ENCODE data around the gene TMEM242.

Gene TMEM242

GRCh38 chr6:157287923-157288322, 35.4 kb downstream of the TMEM242 start:
- Histone ChIP-seq H3K27ac (ENCODE audit: poor library complexity, severe bottlenecking) (no peak overlapping the region), H3K4me1 (ENCODE audit: insufficient read depth, poor library complexity, severe bottlenecking) (no peaks in the 10 kb centered on the region), H3K4me3 (ENCODE audit: severe bottlenecking) (no peak overlapping the region), H3K27me3 (ENCODE audit: insufficient read depth, poor library complexity, severe bottlenecking) (no peaks in the 10 kb centered on the region), H3K9me3 (ENCODE audit: severe bottlenecking) (no peaks in the 10 kb centered on the region), H3K36me3 (ENCODE audit: low read depth) (peaks cover 14% of the 10 kb centered on the region)
- DNase-seq (ENCODE audit: low spot score) (no peak), ATAC-seq (ENCODE audit: low read depth) (no peak)
- TF ChIP-seq, protein P1, sequence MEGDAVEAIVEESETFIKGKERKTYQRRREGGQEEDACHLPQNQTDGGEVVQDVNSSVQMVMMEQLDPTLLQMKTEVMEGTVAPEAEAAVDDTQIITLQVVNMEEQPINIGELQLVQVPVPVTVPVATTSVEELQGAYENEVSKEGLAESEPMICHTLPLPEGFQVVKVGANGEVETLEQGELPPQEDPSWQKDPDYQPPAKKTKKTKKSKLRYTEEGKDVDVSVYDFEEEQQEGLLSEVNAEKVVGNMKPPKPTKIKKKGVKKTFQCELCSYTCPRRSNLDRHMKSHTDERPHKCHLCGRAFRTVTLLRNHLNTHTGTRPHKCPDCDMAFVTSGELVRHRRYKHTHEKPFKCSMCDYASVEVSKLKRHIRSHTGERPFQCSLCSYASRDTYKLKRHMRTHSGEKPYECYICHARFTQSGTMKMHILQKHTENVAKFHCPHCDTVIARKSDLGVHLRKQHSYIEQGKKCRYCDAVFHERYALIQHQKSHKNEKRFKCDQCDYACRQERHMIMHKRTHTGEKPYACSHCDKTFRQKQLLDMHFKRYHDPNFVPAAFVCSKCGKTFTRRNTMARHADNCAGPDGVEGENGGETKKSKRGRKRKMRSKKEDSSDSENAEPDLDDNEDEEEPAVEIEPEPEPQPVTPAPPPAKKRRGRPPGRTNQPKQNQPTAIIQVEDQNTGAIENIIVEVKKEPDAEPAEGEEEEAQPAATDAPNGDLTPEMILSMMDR (IDR thresholded peaks at IDR 0.05; ENCODE audit: poor library complexity, severe bottlenecking) = no peak

- DNase-seq (ENCODE audit: low spot score) (no peak), ATAC-seq (ENCODE audit: low read depth) (no peak)
- Histone ChIP-seq H3K36me3 (ENCODE audit: low read depth) (peaks cover 8% of the 10 kb centered on the region), H3K27ac (ENCODE audit: poor library complexity, severe bottlenecking) (no peak overlapping the region), H3K4me1 (ENCODE audit: insufficient read depth, poor library complexity, severe bottlenecking) (no peaks in the 10 kb centered on the region), H3K9me3 (ENCODE audit: severe bottlenecking) (no peaks in the 10 kb centered on the region), H3K27me3 (ENCODE audit: insufficient read depth, poor library complexity, severe bottlenecking) (no peaks in the 10 kb centered on the region), H3K4me3 (ENCODE audit: severe bottlenecking) (no peak overlapping the region)
- TF ChIP-seq, protein P1 (IDR thresholded peaks at IDR 0.05; ENCODE audit: poor library complexity, severe bottlenecking) = no peak
These were observed 36.0 kb downstream of the TMEM242 start for GRCh38 chr6:157287247-157287850.

GRCh38 chr6:157285422-157285779, 37.9 kb downstream of the TMEM242 start:
- TF ChIP-seq, protein P1 (IDR thresholded peaks at IDR 0.05; ENCODE audit: poor library complexity, severe bottlenecking) = no peak
- ATAC-seq (ENCODE audit: low read depth) (no peak), DNase-seq (ENCODE audit: low spot score) (no peak)
- H3K36me3 ChIP-seq (ENCODE audit: low read depth) = no peaks in the 10 kb centered on the region
- H3K4me3 ChIP-seq (ENCODE audit: severe bottlenecking) = no peak overlapping the region
- no peak overlapping the region for H3K27ac ChIP-seq (ENCODE audit: poor library complexity, severe bottlenecking)
- H3K9me3 ChIP-seq (ENCODE audit: severe bottlenecking) = no peaks in the 10 kb centered on the region
- H3K4me1 ChIP-seq (ENCODE audit: insufficient read depth, poor library complexity, severe bottlenecking) = no peaks in the 10 kb centered on the region
- H3K27me3 ChIP-seq (ENCODE audit: insufficient read depth, poor library complexity, severe bottlenecking) = no peaks in the 10 kb centered on the region

DNA sequence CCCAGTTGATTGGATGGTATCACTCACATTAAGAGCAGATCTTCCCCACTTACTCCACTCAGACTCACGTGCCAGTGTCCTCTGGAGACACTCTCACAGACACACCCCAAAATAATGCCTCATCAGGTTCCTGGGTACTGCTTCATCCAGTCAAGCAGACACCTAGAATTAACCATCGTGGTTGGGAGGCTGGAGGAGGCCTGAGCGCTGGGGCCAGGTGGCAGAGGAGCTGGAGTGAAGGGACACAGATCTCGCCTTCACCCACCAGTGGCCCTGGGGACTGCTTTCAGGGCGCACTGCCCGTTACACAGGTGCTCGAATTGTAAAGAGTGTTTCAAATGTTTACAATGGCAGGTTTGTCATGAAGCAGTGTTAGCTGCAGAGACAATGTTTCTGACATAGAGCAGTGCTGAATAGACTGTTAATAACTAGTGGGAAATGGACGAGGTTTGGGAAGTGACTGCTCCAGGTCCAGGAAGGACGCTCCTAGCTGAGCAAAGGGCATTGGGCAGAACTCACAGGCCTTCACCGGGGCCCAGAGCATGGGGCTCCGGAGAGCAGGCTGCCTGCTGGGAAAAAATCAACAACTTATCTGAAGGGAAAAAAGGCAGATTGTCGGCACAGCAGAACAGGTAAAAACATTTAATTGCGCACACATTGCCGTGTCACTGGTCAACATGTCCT, 38.4 kb downstream of the TMEM242 start:
- Histone ChIP-seq H3K36me3 (ENCODE audit: low read depth) (no peaks in the 10 kb centered on the region), H3K27me3 (ENCODE audit: insufficient read depth, poor library complexity, severe bottlenecking) (no peaks in the 10 kb centered on the region), H3K4me3 (ENCODE audit: severe bottlenecking) (no peak overlapping the region), H3K27ac (ENCODE audit: poor library complexity, severe bottlenecking) (no peak overlapping the region), H3K9me3 (ENCODE audit: severe bottlenecking) (no peaks in the 10 kb centered on the region), H3K4me1 (ENCODE audit: insufficient read depth, poor library complexity, severe bottlenecking) (no peaks in the 10 kb centered on the region)
- TF ChIP-seq, protein P1 (IDR thresholded peaks at IDR 0.05; ENCODE audit: poor library complexity, severe bottlenecking) = no peak
- no peak for DNase-seq (ENCODE audit: low spot score)
- ATAC-seq (ENCODE audit: low read depth) = no peak

All from RWPE2 (cell line).